Measurements from ENCODE around the gene SRPK2.

DNA sequence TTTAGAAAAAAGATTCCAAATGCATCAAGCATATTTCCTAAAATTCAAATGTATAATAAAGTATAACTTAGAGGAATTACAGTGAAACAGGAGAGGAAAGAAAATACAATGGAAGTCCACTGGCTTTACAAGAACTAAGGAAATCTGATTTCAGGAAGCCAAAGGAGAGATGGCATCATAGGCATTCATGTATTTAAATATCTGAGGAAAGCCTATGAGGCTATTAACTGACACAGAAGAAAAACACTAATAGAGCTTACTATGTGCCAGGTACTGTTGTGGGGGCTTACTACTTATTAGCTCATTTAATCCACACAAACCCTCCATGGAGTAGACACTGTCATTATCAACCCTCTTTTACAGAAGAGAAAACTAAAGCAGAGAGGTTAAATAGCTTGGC is 92.2 kb downstream of the SRPK2 start:
- TF ChIP-seq, protein P1, sequence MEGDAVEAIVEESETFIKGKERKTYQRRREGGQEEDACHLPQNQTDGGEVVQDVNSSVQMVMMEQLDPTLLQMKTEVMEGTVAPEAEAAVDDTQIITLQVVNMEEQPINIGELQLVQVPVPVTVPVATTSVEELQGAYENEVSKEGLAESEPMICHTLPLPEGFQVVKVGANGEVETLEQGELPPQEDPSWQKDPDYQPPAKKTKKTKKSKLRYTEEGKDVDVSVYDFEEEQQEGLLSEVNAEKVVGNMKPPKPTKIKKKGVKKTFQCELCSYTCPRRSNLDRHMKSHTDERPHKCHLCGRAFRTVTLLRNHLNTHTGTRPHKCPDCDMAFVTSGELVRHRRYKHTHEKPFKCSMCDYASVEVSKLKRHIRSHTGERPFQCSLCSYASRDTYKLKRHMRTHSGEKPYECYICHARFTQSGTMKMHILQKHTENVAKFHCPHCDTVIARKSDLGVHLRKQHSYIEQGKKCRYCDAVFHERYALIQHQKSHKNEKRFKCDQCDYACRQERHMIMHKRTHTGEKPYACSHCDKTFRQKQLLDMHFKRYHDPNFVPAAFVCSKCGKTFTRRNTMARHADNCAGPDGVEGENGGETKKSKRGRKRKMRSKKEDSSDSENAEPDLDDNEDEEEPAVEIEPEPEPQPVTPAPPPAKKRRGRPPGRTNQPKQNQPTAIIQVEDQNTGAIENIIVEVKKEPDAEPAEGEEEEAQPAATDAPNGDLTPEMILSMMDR (IDR thresholded peaks at IDR 0.05), result no peak
- TF ChIP-seq POLR2AphosphoS5 (IDR thresholded peaks at IDR 0.05) (no peak), EP300 (IDR thresholded peaks at IDR 0.05) (no peak)
